ENCODE data around the gene MSLN. TPM values are rescaled to one million over a fixed set of nuclear protein-coding genes. Genes with fewer than 3 reads are reported as not detected.
"Not testable (repeated sequence)": the region's sequence is repeated elsewhere in the genome, so short reads cannot be mapped to it uniquely, and the experiment has no call there.

MSLN gene
- total and polyA plus RNA-seq, 2 of the 8 experiments (the other 6 are each of a cell fraction or from before 2014, with no cell fraction given): 0.28 to 0.50 TPM

GRCh38 chr16:775236-775796, 14.8 kb downstream of the MSLN start (continued):
- no peak for TF ChIP-seq CTBP2 (IDR thresholded peaks at IDR 0.05; ENCODE audit: borderline replicate concordance, insufficient read depth, insufficient read length, low read length)
- no peak for TF ChIP-seq POU5F1 (IDR thresholded peaks at IDR 0.05; ENCODE audit: low read depth, low read length)
- no peak for TF ChIP-seq MAFK (IDR thresholded peaks at IDR 0.05; ENCODE audit: low read depth, low read length)
- TF ChIP-seq KDM5A (IDR thresholded peaks at IDR 0.05; ENCODE audit: low read length): no peak
- no peak for TF ChIP-seq JUND (IDR thresholded peaks at IDR 0.05; ENCODE audit: low read length)
- no peak for TF ChIP-seq BRCA1 (IDR thresholded peaks at IDR 0.05; ENCODE audit: low read depth, low read length)

DNA sequence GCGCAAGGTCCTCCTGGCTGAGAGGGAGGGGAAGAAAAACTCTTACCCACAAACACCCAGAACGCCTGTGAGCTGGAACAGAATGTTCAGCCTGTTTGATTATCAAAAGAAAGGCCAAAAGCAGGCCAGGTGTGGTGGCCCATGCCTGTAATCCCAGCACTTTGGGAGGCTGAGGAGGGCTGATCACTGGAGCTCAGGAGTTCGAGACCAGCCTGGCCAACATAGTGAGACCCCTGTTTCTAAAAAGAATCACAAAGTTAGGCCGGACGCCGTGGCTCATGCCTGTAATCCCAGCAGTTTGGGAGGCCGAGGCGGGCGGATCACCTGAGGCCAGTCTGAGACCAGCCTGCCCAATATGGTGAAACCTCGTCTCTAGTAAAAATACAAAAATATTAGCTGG, 15.8 kb downstream of the MSLN start:
- H2BK12ac ChIP-seq (ENCODE audit: low read depth, low read length); DNase-seq (ENCODE audit: low read depth in 1 of 2, low spot score in 2 of 2): not testable (repeated sequence)
- 91% methylated on average over 10 of the region's 10 CpGs; no CpG with 5 or more reads in 1 of the 2 experiments for WGBS, 2 experiments (ENCODE audit: extremely low coverage in 1 of 2, insufficient coverage in 1 of 2, insufficient read length in 1 of 2, insufficient replicate concordance in 2 of 2, low coverage in 1 of 2, low lambda C conversion rate in 2 of 2, missing lambda C conversion rate in 1 of 2)

More for the DNA sequence above, 15.8 kb downstream of the MSLN start:
- not testable (repeated sequence) for H4K91ac ChIP-seq (replicated peaks; ENCODE audit: insufficient read length, low read length); H3K23ac ChIP-seq (ENCODE audit: insufficient read length); H3K4me3 ChIP-seq (ENCODE audit: extremely low read depth in 1 of 4, insufficient read depth in 2 of 4, low read depth in 3 of 4, low read length in 4 of 4); H3K27me3 ChIP-seq (replicated peaks in 1 of 4; ENCODE audit: control insufficient read depth in 3 of 4, extremely low read depth in 1 of 4, insufficient read depth in 3 of 4, low read length in 3 of 4); H2AK5ac ChIP-seq (ENCODE audit: low read depth, low read length); H3K4ac ChIP-seq (replicated peaks; ENCODE audit: insufficient read length, low read depth, low read length); H3K4me2 ChIP-seq (ENCODE audit: insufficient read depth in 1 of 2, low read depth in 2 of 2, low read length in 2 of 2); H3K23me2 ChIP-seq (ENCODE audit: low read depth, low read length); H2AFZ ChIP-seq (ENCODE audit: low read length); H4K5ac ChIP-seq (ENCODE audit: insufficient read length, low read depth, low read length); H2BK120ac ChIP-seq (replicated peaks; ENCODE audit: low read depth, low read length); H3K27ac ChIP-seq (ENCODE audit: low read depth, low read length); H3K4me1 ChIP-seq (replicated peaks in 1 of 4; ENCODE audit: control insufficient read depth in 3 of 4, insufficient read depth in 4 of 4, low read length in 3 of 4); FAIRE-seq; H2BK5ac ChIP-seq (ENCODE audit: low read depth, low read length); H3K79me2 ChIP-seq (ENCODE audit: control insufficient read depth in 1 of 2, insufficient read depth in 2 of 2, low read length in 2 of 2); H3K36me3 ChIP-seq (ENCODE audit: control insufficient read depth in 2 of 4, insufficient read depth in 4 of 4, low read length in 3 of 4); H3K18ac ChIP-seq (ENCODE audit: extremely low read depth, low read length); H4K20me1 ChIP-seq (replicated peaks in 1 of 2; ENCODE audit: control insufficient read depth in 1 of 2, insufficient read depth in 2 of 2, low read length in 2 of 2); H3K56ac ChIP-seq (replicated peaks; ENCODE audit: insufficient read length, low read depth, low read length); H4K8ac ChIP-seq (ENCODE audit: extremely low read depth, insufficient read depth, low read length); H2BK20ac ChIP-seq (ENCODE audit: low read length); H3K9ac ChIP-seq (replicated peaks in 1 of 4; ENCODE audit: extremely low read depth in 1 of 4, low read depth in 3 of 4, low read length in 3 of 4); H3K14ac ChIP-seq (ENCODE audit: insufficient read length); H2BK15ac ChIP-seq (ENCODE audit: low read length); H3K9me3 ChIP-seq (ENCODE audit: insufficient read depth in 2 of 2, low read depth in 1 of 2, low read length in 1 of 2); H3K79me1 ChIP-seq (ENCODE audit: low read depth, low read length)
- ChIA-PET POLR2A (ENCODE audit: partially characterized antibody) (interaction anchor here (0.7 to 2.1 kb wide), 6 partner anchors 9 to 46 kb away, joined by 3 to 7 read pairs (median 4); no protein-coding TSS in a partner anchor), CTCF (ENCODE audit: partially characterized antibody) (interaction anchor here (0.8 to 6.0 kb wide), 5 partner anchors 9 to 63 kb away, joined by 4 to 35 read pairs (median 5); partner anchors contain the start of gene CIAO3)
